SK-N-SH (cell line): ENCODE data around the gene MLLT6. TPM values are rescaled to one million over a fixed set of nuclear protein-coding genes. Genes with fewer than 3 reads are reported as not detected.

Experiments
- CTCF ChIA-PET: fragments of 300-600, 350-600 bp; formaldehyde crosslinking; extraction: SDS; loops from one replicate; lab custom pipeline; 2021; lab: Yijun Ruan, JAX
- POLR2A ChIA-PET: fragments of 350-600 bp; sonication (Branson Sonifier 250); formaldehyde crosslinking; extraction: SDS; loops from one replicate; lab custom pipeline; 2020; ENCODE audit warnings: antibody characterized with exemption, inconsistent platforms; lab: Yijun Ruan, JAX
- DNase-seq: peaks from one replicate; pipeline ENCODE4 v3.0.0; 2012
- H2AFZ ChIP-seq: fragments of 200-600 bp; sonication (generic); 2 replicates; pipeline ENCODE4 v1.8.1; 2016; ENCODE audit warnings: antibody characterized with exemption, mild to moderate bottlenecking, low read depth
- H3F3A ChIP-seq: fragments of 200-600 bp; sonication (generic); replicated peaks from 2 replicates; pipeline ENCODE3; 2016; ENCODE audit warnings: antibody characterized with exemption, mild to moderate bottlenecking; ENCODE audit not compliant: insufficient read depth
- H3K27ac ChIP-seq, 2 experiments: fragments of 200-500 bp in 1 of 2; fragments of 200-600 bp in 1 of 2; sonication (Bioruptor generic) in 1 of 2; sonication (generic), shearing (Covaris generic) in 1 of 2; 2 replicates each; pipeline versions ENCODE4 v1.5.1 to v1.6.1; 2014 to 2016; ENCODE audit warnings: low read depth in 2 of 2, inconsistent platforms in 1 of 2, low read length in 1 of 2, mild to moderate bottlenecking in 1 of 2, mixed read lengths in 1 of 2
- H3K27me3 ChIP-seq: fragments of 200-600 bp; sonication (generic), shearing (Covaris generic); 2 replicates; pipeline ENCODE4 v1.6.1; 2016; ENCODE audit warnings: mixed run types; ENCODE audit not compliant: insufficient read depth
- H3K36me3 ChIP-seq, 2 experiments: fragments of 200-500 bp in 1 of 2; fragments of 200-600 bp in 1 of 2; sonication (Bioruptor generic) in 1 of 2; sonication (generic) in 1 of 2; replicated peaks in 1 of 2; 2 replicates each; pipeline versions ENCODE3 to v1.5.1; 2014 to 2016; ENCODE audit warnings: low read length in 1 of 2, mild to moderate bottlenecking in 1 of 2; ENCODE audit not compliant: insufficient read depth in 2 of 2, control insufficient read depth in 1 of 2
- H3K4me1 ChIP-seq, 2 experiments: fragments of 200-500 bp in 1 of 2; fragments of 200-600 bp in 1 of 2; sonication (Bioruptor generic) in 1 of 2; sonication (generic), shearing (Covaris generic) in 1 of 2; 2 replicates each; pipeline versions ENCODE4 v1.5.1 to v1.6.1; 2014 to 2016; ENCODE audit warnings: low read depth in 1 of 2, low read length in 1 of 2, mixed run types in 1 of 2; ENCODE audit not compliant: insufficient read depth in 2 of 2, control insufficient read depth in 1 of 2
- H3K4me2 ChIP-seq: fragments of 200-600 bp; sonication (generic), shearing (Covaris generic); 2 replicates; pipeline ENCODE4 v1.6.1; 2017; ENCODE audit warnings: mixed run types
- H3K4me3 ChIP-seq, 2 experiments: fragments of 200-500 bp in 1 of 2; fragments of 200-600 bp in 1 of 2; sonication (Bioruptor generic) in 1 of 2; sonication (generic), shearing (Covaris generic) in 1 of 2; 2 replicates each; pipeline versions ENCODE4 v1.5.1 to v1.8.1; 2014 to 2016; ENCODE audit warnings: low read depth in 2 of 2, inconsistent platforms in 1 of 2, low read length in 1 of 2, mild to moderate bottlenecking in 1 of 2, mixed read lengths in 1 of 2, moderate library complexity in 1 of 2
- H3K79me2 ChIP-seq: fragments of 200-600 bp; sonication (generic); 2 replicates; pipeline ENCODE4 v1.8.1; 2017; ENCODE audit warnings: mild to moderate bottlenecking; ENCODE audit not compliant: insufficient read depth
- H3K9ac ChIP-seq: fragments of 200-600 bp; sonication (generic); 2 replicates; pipeline ENCODE4 v1.6.1; 2017; ENCODE audit warnings: mixed run types
- H3K9me2 ChIP-seq: fragments of 200-600 bp; sonication (generic); 2 replicates; pipeline ENCODE4 v1.6.1; 2017; ENCODE audit warnings: mixed run types
- H3K9me3 ChIP-seq: fragments of 200-600 bp; sonication (generic); 2 replicates; pipeline ENCODE4 v1.6.1; 2017; ENCODE audit warnings: mixed run types, mild to moderate bottlenecking, moderate library complexity
- H4K20me1 ChIP-seq: fragments of 200-600 bp; sonication (generic); 2 replicates; pipeline ENCODE4 v1.6.1; 2017; ENCODE audit warnings: mild to moderate bottlenecking, mixed run types; ENCODE audit not compliant: insufficient read depth
- CHD2 ChIP-seq: fragments of 150-350 bp; IDR thresholded peaks from 2 replicates; pipeline ENCODE4 v1.6.1; 2018; ENCODE audit warnings: low read length; ENCODE audit not compliant: partially characterized antibody
- EZH2phosphoT487 ChIP-seq: fragments of 200-600 bp; sonication (generic); IDR thresholded peaks from 2 replicates; pipeline ENCODE4 v1.6.1; 2017; ENCODE audit warnings: low read depth, mixed run types, mild to moderate bottlenecking, antibody characterized with exemption, moderate library complexity, borderline replicate concordance
- GATA2 ChIP-seq: sonication (generic); formaldehyde crosslinking; IDR thresholded peaks from 2 replicates; pipeline ENCODE4 v1.5.0; 2020; ENCODE audit warnings: mild to moderate bottlenecking, missing genetic modification reagents
- MXI1 ChIP-seq: IDR thresholded peaks from 2 replicates; pipeline ENCODE4 v1.6.1; 2012; ENCODE audit warnings: mild to moderate bottlenecking, low read depth, low read length, improper control_type of control experiment
- NRF1 ChIP-seq: IDR thresholded peaks from 2 replicates; pipeline ENCODE4 v1.6.1; 2012; ENCODE audit warnings: low read depth, mild to moderate bottlenecking, low read length
- RCOR1 ChIP-seq: fragments of 150-350 bp; IDR thresholded peaks from 2 replicates; pipeline ENCODE4 v1.6.1; 2017; ENCODE audit warnings: antibody characterized with exemption, low read length
- RXRA ChIP-seq: IDR thresholded peaks from 2 replicates; pipeline ENCODE4 v1.4.0; 2012; ENCODE audit warnings: low read depth, mild to moderate bottlenecking, borderline replicate concordance
- SIN3A ChIP-seq: IDR thresholded peaks from 2 replicates; pipeline ENCODE4 v1.6.1; 2012; ENCODE audit warnings: low read depth, mild to moderate bottlenecking, low read length, moderate library complexity, borderline replicate concordance
- SMC3 ChIP-seq: IDR thresholded peaks from 2 replicates; pipeline ENCODE4 v1.6.1; 2012; ENCODE audit warnings: low read depth, low read length, improper control_type of control experiment
- YY1 ChIP-seq: IDR thresholded peaks from 2 replicates; pipeline ENCODE4 v1.4.0; 2012; ENCODE audit warnings: low read depth, mild to moderate bottlenecking
- WGBS: methylation state at CpG from one replicate; pipeline ENCODE4 v1.1.6; 2017; ENCODE audit warnings: low lambda C conversion rate; 5-methylcytosine and 5-hydroxymethylcytosine counted together
- polyA plus RNA-seq, 3 experiments: library from polyadenylated mRNA; depleted of rRNA; stranded (reverse); fragments of >200 nt; gene quantifications; 2 replicates each; pipeline ENCODE4 v1.2.3, GENCODE V29; 2012
- TF ChIP-seq, protein P1 (sequence below): IDR thresholded peaks from 2 replicates; pipeline ENCODE4 v1.4.0; 2012; ENCODE audit warnings: low read depth
- TF ChIP-seq, protein P2 (sequence below): fragments of 150-350 bp; IDR thresholded peaks from 2 replicates; pipeline ENCODE4 v1.6.1; 2016; ENCODE audit warnings: mild to moderate bottlenecking, low read depth, low read length
- TF ChIP-seq, protein P3 (sequence below): IDR thresholded peaks from 2 replicates; pipeline ENCODE4 v1.4.0; 2012; ENCODE audit warnings: low read depth, borderline replicate concordance

MLLT6 gene
- polyA plus RNA-seq, 1 of the 3 experiments (the other 2 are of a cell fraction): 41.5 TPM

DNA sequence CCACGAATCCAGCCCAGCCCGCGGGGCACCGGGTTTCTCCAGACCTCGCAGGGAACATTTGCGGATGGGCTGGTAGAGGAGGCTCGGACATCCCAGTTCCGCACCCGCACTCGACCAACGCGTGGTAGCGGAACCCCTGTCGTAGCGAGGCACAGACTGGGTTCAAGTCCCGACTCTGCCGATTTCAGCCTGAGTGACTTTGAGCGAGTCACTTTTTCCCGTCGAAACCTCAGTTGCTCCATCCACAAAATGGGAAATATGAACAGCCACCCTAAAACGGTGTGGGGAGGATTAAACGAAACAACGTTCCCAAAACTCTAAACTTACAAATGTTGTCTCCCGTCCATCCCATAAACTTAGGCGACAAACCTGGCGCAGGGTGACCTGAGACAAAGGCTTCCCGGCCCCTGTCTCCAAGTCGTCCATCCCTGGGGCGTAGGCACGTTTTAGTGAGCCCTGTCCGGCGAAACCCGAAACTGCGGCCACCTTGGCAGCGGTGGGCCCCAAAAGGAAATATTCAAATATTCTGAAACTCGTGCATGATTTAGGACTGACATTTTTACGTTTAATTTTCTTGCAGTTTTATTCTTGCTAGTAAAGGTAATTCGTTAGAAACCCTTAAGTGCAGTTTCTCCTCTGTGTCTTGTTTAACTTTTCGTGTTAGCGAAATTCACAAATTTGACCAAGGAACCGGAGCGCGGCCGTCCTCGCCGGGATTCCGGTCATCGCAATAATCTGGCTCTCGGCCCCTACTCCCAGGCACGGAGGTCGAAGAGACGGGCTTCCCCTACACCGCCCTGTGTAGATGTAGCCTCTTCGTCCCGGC lies 1.9 kb upstream of the MLLT6 start:
- TF ChIP-seq YY1 (no peak), SIN3A (no peak), RXRA (no peak), GATA2 (CRISPR knock-in tag) (no peak), CHD2 (no peak), NRF1 (no peak), SMC3 (no peak)
- TF ChIP-seq, protein P1, sequence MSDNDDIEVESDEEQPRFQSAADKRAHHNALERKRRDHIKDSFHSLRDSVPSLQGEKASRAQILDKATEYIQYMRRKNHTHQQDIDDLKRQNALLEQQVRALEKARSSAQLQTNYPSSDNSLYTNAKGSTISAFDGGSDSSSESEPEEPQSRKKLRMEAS: no peak
- TF ChIP-seq, protein P2, sequence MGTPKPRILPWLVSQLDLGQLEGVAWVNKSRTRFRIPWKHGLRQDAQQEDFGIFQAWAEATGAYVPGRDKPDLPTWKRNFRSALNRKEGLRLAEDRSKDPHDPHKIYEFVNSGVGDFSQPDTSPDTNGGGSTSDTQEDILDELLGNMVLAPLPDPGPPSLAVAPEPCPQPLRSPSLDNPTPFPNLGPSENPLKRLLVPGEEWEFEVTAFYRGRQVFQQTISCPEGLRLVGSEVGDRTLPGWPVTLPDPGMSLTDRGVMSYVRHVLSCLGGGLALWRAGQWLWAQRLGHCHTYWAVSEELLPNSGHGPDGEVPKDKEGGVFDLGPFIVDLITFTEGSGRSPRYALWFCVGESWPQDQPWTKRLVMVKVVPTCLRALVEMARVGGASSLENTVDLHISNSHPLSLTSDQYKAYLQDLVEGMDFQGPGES: no peak

DNA sequence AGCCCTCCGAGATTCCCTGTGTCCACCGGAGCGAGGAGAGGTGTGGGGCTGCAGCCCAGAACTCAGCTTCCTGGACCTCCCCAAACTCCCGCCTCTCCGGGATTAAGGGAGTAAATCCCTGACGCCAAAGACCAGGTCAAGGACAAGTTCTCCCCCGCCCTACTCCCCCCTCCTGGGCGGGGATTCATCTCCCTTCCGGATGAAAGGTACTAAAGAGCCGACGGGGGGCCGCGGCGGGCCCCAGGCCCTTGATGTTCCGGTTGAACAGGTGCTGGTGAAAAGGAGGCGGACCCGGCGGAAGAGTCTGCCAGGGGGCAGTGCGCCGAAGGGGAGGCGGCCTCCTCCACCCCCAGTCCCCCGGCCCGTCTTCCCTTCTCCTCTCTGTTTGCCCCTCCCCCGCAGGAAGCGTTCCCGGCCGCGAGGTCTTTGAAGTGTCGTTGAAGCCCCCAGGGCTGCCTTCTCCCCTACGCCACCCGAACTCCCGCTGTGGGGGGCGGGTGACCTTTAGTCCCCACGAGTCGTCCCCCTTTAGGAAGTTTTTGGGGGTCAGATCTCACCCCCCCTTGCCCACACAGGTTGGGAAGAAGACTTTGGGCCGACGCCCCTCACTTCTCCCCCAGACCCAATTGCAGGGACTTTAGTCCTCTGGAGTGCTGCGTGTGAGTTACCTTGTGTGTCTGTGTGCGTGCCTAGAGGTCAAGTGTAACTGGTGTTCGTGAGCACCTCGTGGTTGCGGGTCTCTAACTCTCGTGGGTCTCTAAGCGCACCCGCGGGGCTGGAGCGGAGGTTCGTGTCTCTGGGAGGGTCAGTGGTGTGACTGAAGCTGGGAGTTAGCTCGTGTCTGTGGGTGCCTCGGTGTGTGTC lies 1.1 kb upstream of the MLLT6 start:
- H3K27me3 ChIP-seq: no peaks in the 10 kb centered on the region
- H3K4me3 ChIP-seq: peak overlapping the region; percentile 88 to 94
- ChIA-PET POLR2A (interaction anchor here (0.6 to 3.7 kb wide), 6 partner anchors 8 to 46 kb away, joined by 3 to 14 read pairs (median 4); no protein-coding TSS in a partner anchor), CTCF (interaction anchor here (1.0 to 3.8 kb wide), 2 partner anchors 32 to 44 kb away, joined by 3 to 25 read pairs; partner anchors contain the start of gene PCGF2)
- no peaks in the 10 kb centered on the region for H3K9me2 ChIP-seq
- H3K9me3 ChIP-seq: no peaks in the 10 kb centered on the region
- 42% methylated on average over 36 of the region's 50 CpGs for WGBS
- H2AFZ ChIP-seq: peak overlapping the region; percentile 90
- peak overlapping the region; percentile 97 for H3K4me2 ChIP-seq
- peak; percentile 80 for DNase-seq
- H3K4me1 ChIP-seq: peaks cover 10 to 43% of the 10 kb centered on the region in 2 experiments; a peak in 2 of 4 replicates
- H3F3A ChIP-seq: peaks cover 30% of the 10 kb centered on the region
- H3K27ac ChIP-seq: peak overlapping the region; percentile 77 to 96; a peak in 3 of 4 replicates
- H3K9ac ChIP-seq: peak overlapping the region; percentile 97; the same call in 1 of the 2 replicates
- peaks cover 6 to 9% of the 10 kb centered on the region in 2 experiments for H3K36me3 ChIP-seq
- peaks cover 9% of the 10 kb centered on the region; the same call in 1 of the 2 replicates for H4K20me1 ChIP-seq
- TF ChIP-seq RCOR1 (no peak), NRF1 (no peak), MXI1 (no peak), EZH2phosphoT487 (no peak)
- TF ChIP-seq, protein P3, sequence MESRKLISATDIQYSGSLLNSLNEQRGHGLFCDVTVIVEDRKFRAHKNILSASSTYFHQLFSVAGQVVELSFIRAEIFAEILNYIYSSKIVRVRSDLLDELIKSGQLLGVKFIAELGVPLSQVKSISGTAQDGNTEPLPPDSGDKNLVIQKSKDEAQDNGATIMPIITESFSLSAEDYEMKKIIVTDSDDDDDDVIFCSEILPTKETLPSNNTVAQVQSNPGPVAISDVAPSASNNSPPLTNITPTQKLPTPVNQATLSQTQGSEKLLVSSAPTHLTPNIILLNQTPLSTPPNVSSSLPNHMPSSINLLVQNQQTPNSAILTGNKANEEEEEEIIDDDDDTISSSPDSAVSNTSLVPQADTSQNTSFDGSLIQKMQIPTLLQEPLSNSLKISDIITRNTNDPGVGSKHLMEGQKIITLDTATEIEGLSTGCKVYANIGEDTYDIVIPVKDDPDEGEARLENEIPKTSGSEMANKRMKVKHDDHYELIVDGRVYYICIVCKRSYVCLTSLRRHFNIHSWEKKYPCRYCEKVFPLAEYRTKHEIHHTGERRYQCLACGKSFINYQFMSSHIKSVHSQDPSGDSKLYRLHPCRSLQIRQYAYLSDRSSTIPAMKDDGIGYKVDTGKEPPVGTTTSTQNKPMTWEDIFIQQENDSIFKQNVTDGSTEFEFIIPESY: no peak
- H3K79me2 ChIP-seq: peaks cover 46% of the 10 kb centered on the region; the same call in 1 of the 2 replicates

More for the DNA sequence above, 1.9 kb upstream of the MLLT6 start:
- peak overlapping the region; percentile 97 for H3K4me2 ChIP-seq
- no peak overlapping the region; the same call in 1 of the 2 replicates for H2AFZ ChIP-seq
- H3K4me3 ChIP-seq: peak overlapping the region; percentile 71 to 81
- peak overlapping the region; percentile 45; the same call in 1 of the 2 replicates for H3K9ac ChIP-seq
- POLR2A ChIA-PET: interaction anchor here (1.5 kb wide), 1 partner anchor 28 kb away, joined by 5 read pairs; the partner anchor contains the start of gene CISD3
- 87% methylated on average over 55 of the region's 55 CpGs for WGBS
- peaks cover 30% of the 10 kb centered on the region for H3F3A ChIP-seq
- CTCF ChIA-PET: interaction anchor here (0.6 to 1.7 kb wide), 3 partner anchors 9 to 175 kb away, joined by 3 to 10 read pairs (median 4); no protein-coding TSS in a partner anchor
- H3K36me3 ChIP-seq: peaks cover 6 to 7% of the 10 kb centered on the region in 2 experiments
- H4K20me1 ChIP-seq: peaks cover 9% of the 10 kb centered on the region; the same call in 1 of the 2 replicates
- no peak for DNase-seq
- no peaks in the 10 kb centered on the region for H3K9me3 ChIP-seq
- peak overlapping the region in 1 of 2 experiments; percentile 96; a peak in 1 of 4 replicates for H3K27ac ChIP-seq
- H3K27me3 ChIP-seq: no peaks in the 10 kb centered on the region
- peaks cover 37% of the 10 kb centered on the region; the same call in 1 of the 2 replicates for H3K79me2 ChIP-seq
- peaks cover 10 to 43% of the 10 kb centered on the region in 2 experiments; a peak in 2 of 4 replicates for H3K4me1 ChIP-seq
- no peaks in the 10 kb centered on the region for H3K9me2 ChIP-seq
